Thyroid gland (tissue), 4 donors: ENCODE measurements around the gene LAIR2. TPM values are rescaled to one million over a fixed set of nuclear protein-coding genes. Genes with fewer than 3 reads are reported as not detected.

Experiments
- DNase-seq, 2 donors: peaks; one replicate each; pipeline ENCODE4 v3.0.0-alpha.2; 2019
- H3K27ac ChIP-seq, 3 donors: fragments of 200-600 bp; sonication (generic); 1 replicate in 2 of 3; 2 replicates in 1 of 3; pipeline ENCODE4 v1.5.1; 2016 to 2019; ENCODE audit warnings: mild to moderate bottlenecking in 1 of 3, moderate library complexity in 1 of 3
- H3K27me3 ChIP-seq: fragments of 200-600 bp; sonication (generic); one replicate; pipeline ENCODE4 v1.5.1; 2019
- H3K36me3 ChIP-seq, 2 donors: fragments of 200-600 bp; sonication (generic); one replicate each; pipeline ENCODE4 v1.5.1; 2016 to 2019
- H3K4me1 ChIP-seq, 2 donors: fragments of 200-600 bp; sonication (generic); one replicate each; pipeline ENCODE4 v1.5.1; 2017 to 2019
- H3K4me3 ChIP-seq, 3 donors: fragments of 200-600 bp; sonication (generic); replicated peaks in 1 of 3; 1 replicate in 2 of 3; 2 replicates in 1 of 3; pipeline ENCODE4 v1.5.1; 2016; ENCODE audit warnings: mild to moderate bottlenecking in 1 of 3
- H3K9me3 ChIP-seq: fragments of 200-600 bp; sonication (generic); one replicate; pipeline ENCODE4 v1.5.1; 2017
- POLR2A ChIP-seq, 2 donors: fragments of 450-650 bp; IDR thresholded peaks; one replicate each; pipeline ENCODE4 v1.6.1; 2017; ENCODE audit warnings: antibody characterized with exemption in 2 of 2, mild to moderate bottlenecking in 2 of 2, moderate library complexity in 1 of 2
- WGBS, 2 donors: methylation state at CpG; one replicate each; pipeline ENCODE4 v1.1.5; 2017; 5-methylcytosine and 5-hydroxymethylcytosine counted together
- intact Hi-C: fragments of 100-400 bp; cut with DNase I; formaldehyde crosslinking; loops from one replicate; pipeline ENCODE4 v1.15.1; 2023
- small RNA-seq: library from RNA; depleted of rRNA; stranded (forward); fragments of <200 nt; gene quantifications from one replicate; pipeline ENCODE3, GENCODE V24; 2016
- total RNA-seq, 4 donors: library from RNA; depleted of rRNA; stranded (reverse); fragments of >200 nt; gene quantifications; one replicate each; pipeline ENCODE4 v1.2.3, GENCODE V29; 2016
- TF ChIP-seq, protein P1 (sequence below), 6 experiments: fragments of 200-600 bp in 3 of 6; fragments of 450-650 bp in 3 of 6; sonication (generic) in 3 of 6; IDR thresholded peaks; one replicate each; pipeline ENCODE4 v1.5.1; 2016 to 2019; ENCODE audit warnings: antibody characterized with exemption in 6 of 6, mild to moderate bottlenecking in 2 of 6, inconsistent platforms in 1 of 6, moderate library complexity in 1 of 6

The LAIR2 gene
- total RNA-seq, 4 donors from 2014 or later: not detected

DNA sequence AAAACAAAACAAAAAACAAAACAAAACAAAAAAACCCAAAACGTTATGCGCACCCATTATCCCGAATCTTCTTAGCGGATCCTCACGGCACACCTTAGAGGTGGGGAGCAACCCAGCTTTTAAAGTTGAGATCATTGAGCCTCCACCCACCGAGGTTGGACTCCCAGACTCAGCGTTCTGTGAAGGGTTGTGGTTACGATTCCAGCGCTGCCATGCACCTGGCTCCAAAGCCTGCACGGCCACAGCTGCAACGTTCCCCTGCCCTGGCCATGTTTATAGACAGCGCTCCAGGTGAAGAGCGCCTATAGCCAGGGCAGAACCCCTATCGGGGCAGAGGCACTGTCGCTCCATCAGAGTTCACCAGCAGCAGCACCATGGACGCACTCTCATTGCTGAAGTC lies 52.3 kb downstream of the LAIR2 start:
- Histone ChIP-seq H3K4me3 (no peak overlapping the region), H3K27me3 (no peaks in the 10 kb centered on the region), H3K4me1 (no peaks in the 10 kb centered on the region), H3K9me3 (no peaks in the 10 kb centered on the region), H3K36me3 (no peaks in the 10 kb centered on the region), H3K27ac (no peak overlapping the region)
- TF ChIP-seq, protein P1, sequence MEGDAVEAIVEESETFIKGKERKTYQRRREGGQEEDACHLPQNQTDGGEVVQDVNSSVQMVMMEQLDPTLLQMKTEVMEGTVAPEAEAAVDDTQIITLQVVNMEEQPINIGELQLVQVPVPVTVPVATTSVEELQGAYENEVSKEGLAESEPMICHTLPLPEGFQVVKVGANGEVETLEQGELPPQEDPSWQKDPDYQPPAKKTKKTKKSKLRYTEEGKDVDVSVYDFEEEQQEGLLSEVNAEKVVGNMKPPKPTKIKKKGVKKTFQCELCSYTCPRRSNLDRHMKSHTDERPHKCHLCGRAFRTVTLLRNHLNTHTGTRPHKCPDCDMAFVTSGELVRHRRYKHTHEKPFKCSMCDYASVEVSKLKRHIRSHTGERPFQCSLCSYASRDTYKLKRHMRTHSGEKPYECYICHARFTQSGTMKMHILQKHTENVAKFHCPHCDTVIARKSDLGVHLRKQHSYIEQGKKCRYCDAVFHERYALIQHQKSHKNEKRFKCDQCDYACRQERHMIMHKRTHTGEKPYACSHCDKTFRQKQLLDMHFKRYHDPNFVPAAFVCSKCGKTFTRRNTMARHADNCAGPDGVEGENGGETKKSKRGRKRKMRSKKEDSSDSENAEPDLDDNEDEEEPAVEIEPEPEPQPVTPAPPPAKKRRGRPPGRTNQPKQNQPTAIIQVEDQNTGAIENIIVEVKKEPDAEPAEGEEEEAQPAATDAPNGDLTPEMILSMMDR (IDR thresholded peaks at IDR 0.05): no peak
- TF ChIP-seq POLR2A (IDR thresholded peaks at IDR 0.05): no peak
- DNase-seq: no peak
- 85 to 88% methylated on average over 14 to 16 of the region's 16 CpGs for WGBS, 2 donors
- intact Hi-C loops: no loop called here

DNA sequence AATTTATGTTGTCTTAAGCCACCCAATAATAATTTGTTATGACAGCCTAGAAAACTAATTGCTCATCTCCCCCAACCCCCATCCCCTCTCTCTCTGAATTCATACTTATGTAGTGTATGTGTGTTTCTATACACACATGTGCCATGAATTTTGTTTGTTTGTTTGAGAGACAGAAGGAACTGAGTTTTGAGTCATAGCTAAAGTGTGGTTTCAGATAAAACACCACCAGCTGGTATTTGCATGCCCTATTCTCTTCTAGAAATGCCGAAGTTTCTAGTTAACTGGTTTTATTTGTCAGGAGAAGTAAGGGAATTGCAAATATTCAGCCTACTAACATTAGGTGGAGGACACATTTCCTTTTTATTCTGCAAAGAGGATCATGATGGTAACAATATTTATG lies 53.6 kb downstream of the LAIR2 start:
- Histone ChIP-seq H3K27me3 (no peaks in the 10 kb centered on the region), H3K36me3 (no peaks in the 10 kb centered on the region), H3K9me3 (no peaks in the 10 kb centered on the region), H3K4me3 (no peak overlapping the region), H3K27ac (no peak overlapping the region), H3K4me1 (no peaks in the 10 kb centered on the region)
- 83 to 88% methylated on average over 1 of the region's 1 CpG for WGBS, 2 donors
- no peak for TF ChIP-seq POLR2A (IDR thresholded peaks at IDR 0.05)
- TF ChIP-seq, protein P1 (IDR thresholded peaks at IDR 0.05): no peak
- no peak for DNase-seq
- intact Hi-C loops: no loop called here

DNA sequence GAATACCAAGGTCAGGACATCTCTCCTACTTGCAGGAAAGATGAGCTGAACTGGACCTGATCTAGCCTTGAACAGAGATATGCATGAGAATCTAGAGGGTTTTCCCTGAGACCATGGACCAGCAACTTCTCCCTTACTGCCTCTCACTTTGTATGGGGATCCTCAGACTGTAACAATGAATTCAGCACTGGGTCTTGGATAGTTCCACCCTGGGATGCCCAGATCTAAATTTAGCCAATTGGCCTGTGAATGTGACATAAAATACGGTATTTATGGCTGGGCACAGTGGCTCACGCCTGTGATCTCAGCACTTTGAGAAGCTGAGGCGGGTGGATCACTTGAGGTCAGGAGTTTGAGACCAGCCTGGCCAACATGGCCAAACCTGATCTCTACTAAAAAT lies 55.7 kb downstream of the LAIR2 start:
- WGBS, 2 donors: 53 to 75% methylated on average over 3 of the region's 3 CpGs
- Histone ChIP-seq H3K27me3 (no peaks in the 10 kb centered on the region), H3K9me3 (no peaks in the 10 kb centered on the region), H3K36me3 (no peaks in the 10 kb centered on the region), H3K27ac (no peak overlapping the region), H3K4me3 (no peak overlapping the region), H3K4me1 (no peaks in the 10 kb centered on the region)
- DNase-seq: no peak
- intact Hi-C loops: no loop called here
- TF ChIP-seq POLR2A (IDR thresholded peaks at IDR 0.05): no peak
- TF ChIP-seq, protein P1 (IDR thresholded peaks at IDR 0.05): no peak

Small RNA genes lying within 50 kb of the gene (small RNA-seq; reads per million reads assigned to genes)
- gene AC245036.2: not detected

Other genes with a start within 250 kb of the LAIR2 start
- 10 to 100 TPM in 1 of 4 donors, 1 to 10 TPM in 3; 2.0 to 11.4 (median 5.9) TPM for gene LILRB5, start 245.6 kb upstream of the LAIR2 start, total RNA-seq
- gene LILRB2, start 221.7 kb upstream of the LAIR2 start, total RNA-seq: 1 to 10 TPM in 2 of 4 donors, under 1 TPM in 2; 0.67 to 2.0 (median 1.1) TPM
- gene LILRA5, start 189.7 kb upstream of the LAIR2 start, total RNA-seq: under 1 TPM in 2 of 4 donors, not detected in 2; 0.45 to 0.81 TPM
- gene LILRA4, start 163.7 kb upstream of the LAIR2 start, total RNA-seq: not detected
- gene LAIR1, start 137.9 kb upstream of the LAIR2 start, total RNA-seq: 10 to 100 TPM in 2 of 4 donors, 1 to 10 TPM in 2; 3.1 to 14.5 (median 8.7) TPM
- gene TTYH1, start 87.4 kb upstream of the LAIR2 start, total RNA-seq: under 1 TPM in 2 of 4 donors, not detected in 2; 0.45 to 0.94 TPM
- 100 to 1,000 TPM; 124 to 219 (median 157) TPM for gene LENG8, start 53.6 kb upstream of the LAIR2 start, total RNA-seq
- gene LENG9, start 39.1 kb upstream of the LAIR2 start, total RNA-seq: 1 to 10 TPM; 1.3 to 4.6 (median 3.2) TPM
- 10 to 100 TPM in 2 of 4 donors, 1 to 10 TPM in 2; 1.8 to 18.7 (median 12.1) TPM for gene CDC42EP5, start 29.5 kb upstream of the LAIR2 start, total RNA-seq
- 1 to 10 TPM in 2 of 4 donors, under 1 TPM in 2; 0.24 to 1.4 (median 0.83) TPM for gene LILRA2, start 71.0 kb downstream of the LAIR2 start, total RNA-seq
- under 1 TPM in 1 of 4 donors, not detected in 3; 0.54 TPM for gene LILRA1, start 90.8 kb downstream of the LAIR2 start, total RNA-seq
- 1 to 10 TPM in 1 of 4 donors, under 1 TPM in 3; 0.13 to 1.5 (median 0.44) TPM for gene LILRB1, start 127.7 kb downstream of the LAIR2 start, total RNA-seq
- gene LILRB4, start 160.2 kb downstream of the LAIR2 start, total RNA-seq: 1 to 10 TPM; 2.7 to 6.2 (median 3.7) TPM
- not detected for gene KIR3DL3, start 221.6 kb downstream of the LAIR2 start, total RNA-seq
- gene KIR2DL3, start 235.7 kb downstream of the LAIR2 start, total RNA-seq: not detected